Nephron progenitor cell (in vitro differentiated cells): ENCODE results near the gene ATP1A1.

Source experiments
- DNase-seq: peaks from one replicate; pipeline ENCODE4 v3.0.0; 2021
- H3K27ac Mint-ChIP-seq: 2 replicates; pipeline ENCODE4 v1.8.0; 2021; ENCODE audit warnings: mild to moderate bottlenecking, moderate library complexity, mixed read lengths
- H3K27me3 Mint-ChIP-seq: 2 replicates; pipeline ENCODE4 v1.8.0; 2021; ENCODE audit warnings: mild to moderate bottlenecking, low read depth, mixed read lengths; ENCODE audit not compliant: poor library complexity
- H3K36me3 Mint-ChIP-seq: 2 replicates; pipeline ENCODE4 v1.8.0; 2021; ENCODE audit warnings: low read depth, mixed read lengths
- H3K4me1 Mint-ChIP-seq: 2 replicates; pipeline ENCODE4 v1.8.0; 2021; ENCODE audit warnings: mixed read lengths
- H3K4me3 Mint-ChIP-seq: 2 replicates; pipeline ENCODE4 v1.8.0; 2021; ENCODE audit warnings: mild to moderate bottlenecking, moderate library complexity, mixed read lengths
- H3K9me3 Mint-ChIP-seq: 2 replicates; pipeline ENCODE4 v1.8.0; 2021; ENCODE audit warnings: mild to moderate bottlenecking, moderate library complexity, mixed read lengths
- TF ChIP-seq, protein P1 (sequence below): fragments of 200-600 bp; sonication (generic); IDR thresholded peaks from 2 replicates; pipeline ENCODE4 v1.5.0; 2021; ENCODE audit warnings: antibody characterized with exemption

ATP1A1 gene

DNA sequence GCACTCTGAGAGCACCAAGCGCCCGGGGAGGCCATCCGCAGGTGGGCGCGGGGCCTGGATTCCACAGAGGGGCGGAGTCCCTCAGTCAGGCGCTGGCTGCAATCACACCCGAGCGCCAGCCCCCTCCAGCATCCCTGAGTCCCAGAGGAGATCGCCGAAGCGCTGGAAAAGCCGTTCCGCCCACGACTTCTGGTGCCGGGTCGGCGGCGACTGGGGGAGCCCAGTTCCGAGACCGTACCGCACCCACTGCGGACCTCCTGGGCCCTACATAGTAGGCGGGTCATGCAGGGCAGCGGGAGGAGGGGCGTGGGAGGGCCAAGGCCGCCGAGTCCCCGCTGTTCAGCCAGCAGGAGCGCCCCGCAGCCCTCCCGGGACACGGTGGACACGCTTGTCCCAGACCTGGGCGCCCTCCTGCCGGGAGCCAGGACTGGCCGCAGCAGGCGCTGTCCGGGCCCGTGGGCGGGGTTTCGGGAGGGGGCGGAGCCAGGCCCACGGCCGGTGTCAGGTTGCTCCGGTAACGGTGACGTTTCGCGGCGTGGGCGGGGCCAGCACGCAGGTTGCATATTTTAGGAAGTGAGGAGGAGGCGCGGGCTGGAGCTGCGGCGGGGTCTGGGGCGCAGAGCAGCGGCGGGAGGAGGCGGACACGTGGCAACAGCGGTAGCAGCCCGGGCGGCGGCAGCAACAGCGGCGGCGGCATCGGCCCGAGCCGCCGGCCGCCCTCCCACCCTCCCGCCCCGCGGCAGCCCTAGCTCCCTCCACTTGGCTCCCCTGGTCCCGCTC lies at the start of gene ATP1A1:
Gene ATP1A1 (plus strand): TSS at position 594 of the 780 bp plus-strand sequence. CDS start 268 bp downstream, outside the sequence.
- Mint-ChIP-seq H3K9me3 (no peaks in the 10 kb centered on the region), H3K36me3 (no peaks in the 10 kb centered on the region), H3K4me1 (peaks cover 39% of the 10 kb centered on the region), H3K27me3 (peaks cover 27% of the 10 kb centered on the region), H3K4me3 (peak within 1 kb of the TSS; percentile 96), H3K27ac (peak within 1 kb of the TSS; percentile 97)
- TF ChIP-seq, protein P1, sequence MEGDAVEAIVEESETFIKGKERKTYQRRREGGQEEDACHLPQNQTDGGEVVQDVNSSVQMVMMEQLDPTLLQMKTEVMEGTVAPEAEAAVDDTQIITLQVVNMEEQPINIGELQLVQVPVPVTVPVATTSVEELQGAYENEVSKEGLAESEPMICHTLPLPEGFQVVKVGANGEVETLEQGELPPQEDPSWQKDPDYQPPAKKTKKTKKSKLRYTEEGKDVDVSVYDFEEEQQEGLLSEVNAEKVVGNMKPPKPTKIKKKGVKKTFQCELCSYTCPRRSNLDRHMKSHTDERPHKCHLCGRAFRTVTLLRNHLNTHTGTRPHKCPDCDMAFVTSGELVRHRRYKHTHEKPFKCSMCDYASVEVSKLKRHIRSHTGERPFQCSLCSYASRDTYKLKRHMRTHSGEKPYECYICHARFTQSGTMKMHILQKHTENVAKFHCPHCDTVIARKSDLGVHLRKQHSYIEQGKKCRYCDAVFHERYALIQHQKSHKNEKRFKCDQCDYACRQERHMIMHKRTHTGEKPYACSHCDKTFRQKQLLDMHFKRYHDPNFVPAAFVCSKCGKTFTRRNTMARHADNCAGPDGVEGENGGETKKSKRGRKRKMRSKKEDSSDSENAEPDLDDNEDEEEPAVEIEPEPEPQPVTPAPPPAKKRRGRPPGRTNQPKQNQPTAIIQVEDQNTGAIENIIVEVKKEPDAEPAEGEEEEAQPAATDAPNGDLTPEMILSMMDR, result no peak
- peak; percentile 100 for DNase-seq

DNA sequence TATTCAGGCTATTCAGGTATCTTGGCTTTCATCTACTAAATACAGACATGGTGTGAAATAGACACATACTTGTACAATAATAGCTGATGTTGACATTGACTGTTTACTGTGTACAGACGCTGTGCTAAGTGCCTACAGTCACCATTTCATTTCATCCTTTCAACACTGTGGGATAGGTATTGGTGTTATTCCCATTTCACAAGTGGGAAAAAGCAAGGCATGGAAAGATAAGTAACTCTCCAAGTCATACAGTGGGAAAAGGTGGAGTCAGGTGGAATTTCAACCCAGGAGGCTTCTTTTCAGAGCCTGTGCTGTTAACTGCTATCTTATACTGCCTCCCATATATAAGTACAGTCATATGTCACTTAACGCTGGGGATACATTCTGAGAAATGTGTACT lies 49.6 kb upstream of the ATP1A1 start:
- Mint-ChIP-seq H3K36me3 (no peaks in the 10 kb centered on the region), H3K27me3 (no peaks in the 10 kb centered on the region), H3K4me3 (no peak overlapping the region), H3K27ac (no peak overlapping the region), H3K9me3 (no peaks in the 10 kb centered on the region), H3K4me1 (peaks cover 8% of the 10 kb centered on the region)
- TF ChIP-seq, protein P1, result no peak
- no peak for DNase-seq

DNA sequence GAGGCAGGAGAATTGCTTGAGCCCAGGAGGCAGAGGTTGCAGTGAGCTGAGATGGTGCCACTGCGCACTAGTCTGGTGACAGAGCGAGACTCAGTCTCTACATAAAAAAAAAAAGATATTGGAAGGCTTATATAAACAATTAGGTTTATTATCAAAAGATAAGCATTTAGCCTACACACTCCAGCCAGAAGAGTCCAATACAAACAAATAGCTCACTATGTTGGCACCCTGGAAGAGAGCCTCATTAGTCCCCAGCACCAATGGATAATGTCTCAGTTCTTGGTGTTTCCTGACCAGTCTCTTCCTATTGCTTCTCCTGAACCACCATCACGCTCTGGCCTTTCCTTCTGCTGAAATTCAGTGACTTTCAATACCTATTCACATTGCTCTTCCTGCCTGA lies 48.6 kb upstream of the ATP1A1 start:
- Mint-ChIP-seq H3K27ac (peak overlapping the region; percentile 58), H3K36me3 (no peaks in the 10 kb centered on the region), H3K4me3 (no peak overlapping the region), H3K27me3 (no peaks in the 10 kb centered on the region), H3K4me1 (peaks cover under 1% of the 10 kb centered on the region), H3K9me3 (no peaks in the 10 kb centered on the region)
- no peak for DNase-seq
- TF ChIP-seq, protein P1, result no peak

GRCh38 chr1:116325104-116325503 lies 47.9 kb upstream of the ATP1A1 start:
- Mint-ChIP-seq H3K9me3 (no peaks in the 10 kb centered on the region), H3K36me3 (no peaks in the 10 kb centered on the region), H3K4me1 (peaks cover 7% of the 10 kb centered on the region), H3K27me3 (no peaks in the 10 kb centered on the region), H3K4me3 (no peak overlapping the region), H3K27ac (no peak overlapping the region)
- DNase-seq, result no peak
- TF ChIP-seq, protein P1, result no peak

GRCh38 chr1:116325922-116326321 lies 47.1 kb upstream of the ATP1A1 start:
- Mint-ChIP-seq H3K4me3 (no peak overlapping the region), H3K27ac (no peak overlapping the region), H3K27me3 (no peaks in the 10 kb centered on the region), H3K9me3 (no peaks in the 10 kb centered on the region), H3K36me3 (no peaks in the 10 kb centered on the region), H3K4me1 (peaks cover 16% of the 10 kb centered on the region)
- TF ChIP-seq, protein P1, result no peak
- no peak for DNase-seq

GRCh38 chr1:116326486-116326885 lies 46.6 kb upstream of the ATP1A1 start:
- no peaks in the 10 kb centered on the region for H3K27me3 Mint-ChIP-seq
- TF ChIP-seq, protein P1, result no peak
- H3K27ac Mint-ChIP-seq, result no peak overlapping the region

More at GRCh38 chr1:116326486-116326885, 46.6 kb upstream of the ATP1A1 start:
- Mint-ChIP-seq H3K4me3 (no peak overlapping the region), H3K9me3 (no peaks in the 10 kb centered on the region), H3K4me1 (peaks cover 21% of the 10 kb centered on the region), H3K36me3 (no peaks in the 10 kb centered on the region)
- DNase-seq, result no peak
